Activated CD4-positive, alpha-beta T cell treated with anti-CD3 and anti-CD28 coated beads, Interleukin-2, amount 50 U/mL, for 24 hours (primary cell): ENCODE measurements around the gene NEAT1.
"Not testable (repeated sequence)": the region's sequence is repeated elsewhere in the genome, so short reads cannot be mapped to it uniquely, and the experiment has no call there.

Source experiments
- DNase-seq, 2 donors: peaks; one replicate each; pipeline ENCODE4 v3.0.0-alpha.2; 2020; ENCODE audit warnings: low read depth in 1 of 2, low spot score in 1 of 2

NEAT1 gene

GRCh38 chr11:65448418-65449105 lies 26.0 kb downstream of the NEAT1 start:
- no peak for DNase-seq

- DNase-seq: not testable (repeated sequence)
Observed at GRCh38 chr11:65451301-65451700, 28.7 kb downstream of the NEAT1 start.

GRCh38 chr11:65452259-65452658 lies 29.7 kb downstream of the NEAT1 start:
- DNase-seq: not testable (repeated sequence)

GRCh38 chr11:65452806-65453490 lies 30.4 kb downstream of the NEAT1 start:
- DNase-seq: no peak

DNA sequence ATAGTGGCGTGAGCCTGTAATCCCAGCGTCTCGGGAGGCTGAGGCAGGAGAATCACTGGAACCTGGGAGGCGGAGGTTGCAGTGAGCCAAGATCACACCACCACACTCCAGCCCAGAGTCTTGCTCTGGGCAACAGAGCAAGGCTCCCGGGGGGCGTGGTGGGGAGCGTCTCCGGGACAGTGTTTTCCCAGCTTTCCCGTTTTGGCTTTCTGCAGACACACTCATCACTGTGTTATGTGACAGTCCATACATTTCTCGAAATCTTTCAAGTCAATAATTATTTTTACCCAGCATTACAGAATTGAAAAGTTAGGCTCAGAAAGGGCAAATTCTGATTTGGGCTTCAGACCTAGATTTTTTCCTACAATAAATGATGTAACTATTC lies 31.7 kb downstream of the NEAT1 start:
- no peak for DNase-seq

DNA sequence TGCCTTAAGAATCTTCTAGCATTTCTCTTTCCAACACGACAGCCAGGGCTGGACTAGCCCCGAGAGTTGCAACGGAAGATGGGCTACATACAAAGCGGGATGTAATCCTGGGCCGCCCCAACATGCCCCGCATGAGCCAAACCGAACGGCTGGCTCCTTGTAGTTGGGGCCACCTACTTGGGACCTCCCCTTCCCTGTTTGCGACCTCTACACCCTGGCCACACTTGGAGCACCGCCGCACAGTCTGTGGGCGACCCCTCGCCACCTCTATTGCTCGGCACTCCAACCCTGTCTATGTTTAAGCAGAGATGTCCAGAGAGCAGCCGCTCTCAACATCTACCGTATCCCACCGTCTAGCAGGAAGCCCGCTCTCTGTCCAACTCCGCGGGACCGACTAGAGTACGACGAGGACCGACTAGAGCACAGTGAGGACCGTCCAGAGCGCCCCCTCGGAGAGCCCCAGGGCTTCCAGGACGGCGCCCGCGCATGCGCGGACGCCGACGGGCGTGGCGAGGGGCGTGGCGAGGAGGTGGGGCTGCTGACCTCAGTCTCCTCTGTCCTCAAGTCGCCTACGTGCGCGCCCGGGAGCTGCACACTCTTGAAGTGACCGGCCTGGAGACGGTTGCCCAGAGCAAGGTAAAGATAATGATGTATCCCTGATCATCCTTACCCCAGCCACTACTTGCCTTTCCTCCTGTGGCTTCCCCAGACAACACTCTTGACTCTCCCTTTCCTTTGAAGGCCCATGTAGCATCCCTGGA lies 32.3 kb downstream of the NEAT1 start:
- peak; percentile 61 to 68 for DNase-seq

- DNase-seq: no peak
Observed at GRCh38 chr11:65456418-65456817, 33.8 kb downstream of the NEAT1 start.

- DNase-seq: no peak
Observed at GRCh38 chr11:65459552-65459951, 37.0 kb downstream of the NEAT1 start.

GRCh38 chr11:65465471-65465870 lies 42.9 kb downstream of the NEAT1 start:
- DNase-seq: not testable (repeated sequence)

- DNase-seq: not testable (repeated sequence)
Observed at GRCh38 chr11:65467306-65467705, 44.7 kb downstream of the NEAT1 start.

- DNase-seq: no peak
Observed at GRCh38 chr11:65468874-65469333, 46.3 kb downstream of the NEAT1 start.

DNA sequence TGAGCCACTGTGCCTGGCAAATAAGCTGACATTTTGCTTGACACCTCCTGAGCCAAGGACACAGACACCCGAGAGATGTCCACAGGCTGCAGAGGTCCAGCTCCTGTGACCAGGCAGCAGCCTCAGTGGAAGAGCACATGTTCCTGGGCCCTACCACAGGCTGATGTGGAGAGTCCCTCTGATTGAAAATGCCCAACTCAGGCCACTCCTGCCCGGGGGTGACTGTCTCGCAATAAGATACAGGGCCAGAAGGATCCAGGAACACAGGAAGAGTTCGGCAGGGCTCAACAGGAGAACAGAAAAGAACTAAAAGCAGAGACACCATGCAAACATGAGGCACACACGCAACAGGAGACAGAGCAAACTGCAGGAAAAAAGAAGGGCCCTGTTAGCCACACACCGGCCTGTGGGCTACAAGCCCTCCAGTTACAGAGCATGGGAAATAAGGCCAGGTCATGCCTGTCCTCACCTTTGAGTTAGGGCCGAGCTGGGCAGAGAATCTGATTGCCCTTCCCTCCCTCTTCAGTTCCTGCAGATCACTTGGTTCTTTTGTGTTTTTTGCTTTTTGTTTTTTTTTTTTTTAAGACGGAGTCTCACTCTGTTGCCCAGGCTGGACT lies 47.9 kb downstream of the NEAT1 start:
- no peak for DNase-seq

- no peak for DNase-seq
Observed at GRCh38 chr11:65471447-65471891, 48.9 kb downstream of the NEAT1 start.

DNA sequence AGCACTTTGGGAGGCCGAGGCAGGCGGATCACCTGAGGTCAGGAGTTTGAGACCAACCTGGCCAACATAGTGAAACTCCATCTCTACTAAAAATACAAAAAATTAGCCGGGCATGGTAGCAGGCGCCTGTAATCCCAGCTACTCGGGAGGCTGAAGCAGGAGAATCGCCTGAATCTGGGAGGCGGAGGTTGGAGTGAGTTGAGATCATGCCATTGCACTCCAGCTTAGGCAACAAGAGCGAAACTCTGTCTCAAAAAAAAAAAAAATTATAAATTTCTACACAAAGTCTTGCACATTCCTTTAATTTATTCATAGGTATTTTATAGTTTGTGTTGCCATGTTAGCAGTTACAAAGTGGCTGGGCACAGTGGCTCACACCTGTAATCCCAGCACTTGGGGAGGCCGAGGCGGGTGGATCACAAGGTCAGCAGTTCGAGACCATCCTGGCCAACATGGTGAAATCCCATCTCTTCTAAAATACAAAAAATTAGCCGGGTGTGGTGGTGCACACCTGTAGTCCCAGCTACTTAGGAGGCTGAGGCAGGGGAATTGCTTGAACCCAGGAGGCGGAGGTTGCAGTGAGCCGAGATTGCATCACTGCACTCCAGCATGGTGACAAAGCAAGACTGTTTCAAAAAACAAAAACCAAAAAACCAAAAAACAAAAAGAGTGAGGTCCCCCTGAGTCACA lies 50.1 kb downstream of the NEAT1 start:
- DNase-seq: not testable (repeated sequence)

DNA sequence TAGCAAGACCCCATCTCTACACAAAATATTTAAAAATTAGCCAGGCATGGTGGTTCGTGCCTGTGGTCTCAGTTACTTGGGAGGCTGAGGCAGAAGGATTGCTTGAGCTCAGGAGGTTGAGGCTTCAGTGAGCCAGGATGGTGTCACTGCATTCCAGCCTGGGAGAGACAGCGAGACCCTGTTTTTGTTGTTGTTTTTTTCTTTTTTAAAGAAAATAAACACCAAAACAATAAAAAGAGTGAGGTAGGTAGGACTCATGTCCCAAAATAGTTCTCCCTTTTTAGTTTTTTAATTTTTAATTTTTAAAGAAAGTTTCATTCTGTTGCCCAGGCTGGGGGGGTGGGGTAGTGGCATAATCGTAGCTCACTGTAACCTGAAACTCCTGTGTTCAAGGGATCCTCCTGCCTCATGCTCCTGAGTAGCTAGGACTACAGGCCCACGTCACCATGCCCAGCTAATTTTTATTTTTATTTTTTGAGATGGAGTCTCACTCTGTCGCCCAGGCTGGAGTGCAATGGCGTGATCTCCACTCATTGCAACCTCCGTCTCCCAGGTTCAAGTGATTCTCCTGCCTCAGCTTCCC lies 50.8 kb downstream of the NEAT1 start:
- no peak for DNase-seq

GRCh38 chr11:65474864-65475263 lies 52.3 kb downstream of the NEAT1 start:
- DNase-seq: no peak

DNA sequence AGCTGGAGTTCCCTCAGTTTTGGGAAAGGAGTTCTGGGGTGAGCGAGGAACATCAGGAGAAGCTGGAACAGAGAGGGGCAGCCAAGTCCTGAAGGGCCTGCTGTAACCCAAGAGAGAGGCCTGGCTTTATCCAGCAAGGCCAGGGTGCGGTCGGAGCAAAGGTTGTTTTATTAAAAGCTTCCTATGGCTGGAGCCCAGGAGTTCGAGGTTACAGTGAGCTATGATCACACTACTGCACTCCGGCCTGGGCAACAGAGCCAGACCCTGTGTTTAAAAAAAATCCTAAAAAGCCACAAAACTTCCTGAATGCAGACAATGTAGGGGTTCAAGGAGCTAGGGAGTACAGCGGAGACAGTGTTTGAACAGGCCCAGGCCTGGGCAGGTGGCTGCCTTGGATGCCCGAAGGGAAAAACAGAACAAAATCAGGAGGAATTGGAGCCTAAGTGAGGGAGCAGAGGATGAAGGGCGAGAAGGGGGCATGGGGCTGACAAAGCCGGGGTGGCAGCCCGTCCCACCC lies 54.1 kb downstream of the NEAT1 start:
- no peak for DNase-seq

- DNase-seq: peak; percentile 81 to 91
Observed at GRCh38 chr11:65477149-65477965, 54.8 kb downstream of the NEAT1 start.

GRCh38 chr11:65478388-65479183 lies 56.0 kb downstream of the NEAT1 start:
- no peak for DNase-seq
